ENCODE measurements around the gene FKBP7. TPM values are rescaled to one million over a fixed set of nuclear protein-coding genes. Genes with fewer than 3 reads are reported as not detected.

FKBP7 gene
- total and polyA plus RNA-seq, 2 of the 13 experiments (the other 11 are each of a cell fraction or from before 2014, with no cell fraction given) = 12.4 to 14.8 TPM

DNA sequence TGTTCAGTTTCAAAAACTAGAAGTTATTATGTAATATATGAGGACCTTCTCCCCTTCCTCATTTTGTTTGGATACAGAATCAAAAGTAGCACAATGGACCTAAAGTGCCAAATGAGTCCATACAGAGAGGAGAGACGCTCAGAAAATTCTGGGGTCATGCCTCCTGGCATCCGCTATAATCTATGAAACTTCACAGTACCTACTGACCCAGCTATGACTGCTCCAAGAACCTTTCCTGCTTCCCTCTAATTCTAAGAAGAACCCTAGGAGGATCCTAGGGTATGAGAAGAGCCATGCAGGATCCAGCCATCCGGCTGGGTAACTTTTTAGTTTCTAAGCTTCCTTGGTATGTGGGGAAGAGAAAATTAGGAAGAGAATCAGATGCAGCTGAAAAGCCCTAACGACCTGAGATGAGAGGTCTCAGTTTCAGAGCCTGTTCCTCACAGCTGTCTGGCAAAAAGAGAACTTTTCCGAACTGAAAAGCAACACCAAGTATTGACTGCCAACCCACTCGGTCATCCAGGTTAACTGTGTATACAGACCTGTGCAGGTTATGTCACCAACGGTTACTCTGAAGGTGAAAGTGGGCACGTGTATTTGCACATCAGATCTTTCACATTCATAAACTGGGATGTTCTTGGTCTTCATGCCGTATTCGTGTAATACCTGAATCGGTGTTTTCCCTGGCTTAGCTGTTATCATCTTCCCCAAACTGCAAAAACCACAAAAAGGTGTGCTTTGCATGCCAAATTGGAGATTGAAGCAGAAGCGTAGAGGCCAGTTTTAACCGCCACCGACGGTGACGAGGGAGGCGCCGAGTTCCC lies 28.5 kb downstream of the FKBP7 start (continued):
- TF ChIP-seq TSC22D2 (CRISPR knock-in tag; IDR thresholded peaks at IDR 0.05; ENCODE audit: borderline replicate concordance) (no peak), HMGA1 (CRISPR knock-in tag; conservative IDR thresholded peaks at IDR 0.05) (no peak), CREM (IDR thresholded peaks at IDR 0.05) (no peak), CREM (CRISPR knock-in tag; IDR thresholded peaks at IDR 0.05) (no peak), ZNF18 (CRISPR knock-in tag; IDR thresholded peaks at IDR 0.05; ENCODE audit: insufficient replicate concordance) (peak; percentile 55), TCF12 (IDR thresholded peaks at IDR 0.05) (no peak), TCF12 (CRISPR knock-in tag; IDR thresholded peaks at IDR 0.05) (no peak), MIER3 (CRISPR knock-in tag; IDR thresholded peaks at IDR 0.05; ENCODE audit: borderline replicate concordance) (no peak; the same call in 1 of the 2 replicates), ZNF512B (CRISPR knock-in tag; IDR thresholded peaks at IDR 0.05; ENCODE audit: borderline replicate concordance) (no peak), ZC3H13 (CRISPR knock-in tag; IDR thresholded peaks at IDR 0.05) (peak; percentile 8; the same call in 1 of the 2 replicates), PPARG (CRISPR knock-in tag; conservative IDR thresholded peaks at IDR 0.05) (no peak), SMARCE1 (IDR thresholded peaks at IDR 0.05; ENCODE audit: borderline replicate concordance) (no peak), MTF1 (CRISPR knock-in tag; IDR thresholded peaks at IDR 0.05) (no peak), ZNF790 (CRISPR knock-in tag; IDR thresholded peaks at IDR 0.05; ENCODE audit: borderline replicate concordance) (no peak), RFX5 (IDR thresholded peaks at IDR 0.05; ENCODE audit: low read depth, low read length) (no peak), BHLHE40 (IDR thresholded peaks at IDR 0.05; ENCODE audit: low read length) (peak; percentile 54; the same call in 1 of the 2 replicates), KDM4B (CRISPR knock-in tag; IDR thresholded peaks at IDR 0.05) (no peak)
- TF ChIP-seq, protein P1, sequence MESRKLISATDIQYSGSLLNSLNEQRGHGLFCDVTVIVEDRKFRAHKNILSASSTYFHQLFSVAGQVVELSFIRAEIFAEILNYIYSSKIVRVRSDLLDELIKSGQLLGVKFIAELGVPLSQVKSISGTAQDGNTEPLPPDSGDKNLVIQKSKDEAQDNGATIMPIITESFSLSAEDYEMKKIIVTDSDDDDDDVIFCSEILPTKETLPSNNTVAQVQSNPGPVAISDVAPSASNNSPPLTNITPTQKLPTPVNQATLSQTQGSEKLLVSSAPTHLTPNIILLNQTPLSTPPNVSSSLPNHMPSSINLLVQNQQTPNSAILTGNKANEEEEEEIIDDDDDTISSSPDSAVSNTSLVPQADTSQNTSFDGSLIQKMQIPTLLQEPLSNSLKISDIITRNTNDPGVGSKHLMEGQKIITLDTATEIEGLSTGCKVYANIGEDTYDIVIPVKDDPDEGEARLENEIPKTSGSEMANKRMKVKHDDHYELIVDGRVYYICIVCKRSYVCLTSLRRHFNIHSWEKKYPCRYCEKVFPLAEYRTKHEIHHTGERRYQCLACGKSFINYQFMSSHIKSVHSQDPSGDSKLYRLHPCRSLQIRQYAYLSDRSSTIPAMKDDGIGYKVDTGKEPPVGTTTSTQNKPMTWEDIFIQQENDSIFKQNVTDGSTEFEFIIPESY (CRISPR knock-in tag; IDR thresholded peaks at IDR 0.05) = no peak
- TF ChIP-seq, protein P2, sequence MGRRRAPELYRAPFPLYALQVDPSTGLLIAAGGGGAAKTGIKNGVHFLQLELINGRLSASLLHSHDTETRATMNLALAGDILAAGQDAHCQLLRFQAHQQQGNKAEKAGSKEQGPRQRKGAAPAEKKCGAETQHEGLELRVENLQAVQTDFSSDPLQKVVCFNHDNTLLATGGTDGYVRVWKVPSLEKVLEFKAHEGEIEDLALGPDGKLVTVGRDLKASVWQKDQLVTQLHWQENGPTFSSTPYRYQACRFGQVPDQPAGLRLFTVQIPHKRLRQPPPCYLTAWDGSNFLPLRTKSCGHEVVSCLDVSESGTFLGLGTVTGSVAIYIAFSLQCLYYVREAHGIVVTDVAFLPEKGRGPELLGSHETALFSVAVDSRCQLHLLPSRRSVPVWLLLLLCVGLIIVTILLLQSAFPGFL (CRISPR knock-in tag; IDR thresholded peaks at IDR 0.05) = no peak
- TF ChIP-seq, protein P3, sequence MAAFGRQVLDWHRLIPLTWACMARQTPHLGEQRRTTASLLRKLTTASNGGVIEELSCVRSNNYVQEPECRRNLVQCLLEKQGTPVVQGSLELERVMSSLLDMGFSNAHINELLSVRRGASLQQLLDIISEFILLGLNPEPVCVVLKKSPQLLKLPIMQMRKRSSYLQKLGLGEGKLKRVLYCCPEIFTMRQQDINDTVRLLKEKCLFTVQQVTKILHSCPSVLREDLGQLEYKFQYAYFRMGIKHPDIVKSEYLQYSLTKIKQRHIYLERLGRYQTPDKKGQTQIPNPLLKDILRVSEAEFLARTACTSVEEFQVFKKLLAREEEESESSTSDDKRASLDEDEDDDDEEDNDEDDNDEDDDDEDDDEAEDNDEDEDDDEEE (CRISPR knock-in tag; IDR thresholded peaks at IDR 0.05) = no peak
